Stomach (tissue), 4 donors: ENCODE results near the gene ARID1B.

Experiments used
- CTCF ChIP-seq, 7 experiments: fragments of 450-650 bp in 4 of 7; fragments of 200-600 bp in 3 of 7; sonication (generic) in 3 of 7; IDR thresholded peaks; one replicate each; pipeline ENCODE4 v1.5.1; 2016 to 2019; ENCODE audit warnings: antibody characterized with exemption in 7 of 7, control low read depth in 2 of 7, mild to moderate bottlenecking in 1 of 7
- POLR2A ChIP-seq, 4 donors: fragments of 450-650 bp; IDR thresholded peaks; one replicate each; pipeline ENCODE4 v1.6.1; 2016; ENCODE audit warnings: antibody characterized with exemption in 4 of 4, control low read depth in 2 of 4, mild to moderate bottlenecking in 1 of 4, moderate library complexity in 1 of 4
- POLR2AphosphoS5 ChIP-seq, 3 donors: sonication (generic); formaldehyde crosslinking; IDR thresholded peaks; one replicate each; pipeline ENCODE4 v1.6.1; 2016; ENCODE audit warnings: antibody characterized with exemption in 3 of 3

DNA sequence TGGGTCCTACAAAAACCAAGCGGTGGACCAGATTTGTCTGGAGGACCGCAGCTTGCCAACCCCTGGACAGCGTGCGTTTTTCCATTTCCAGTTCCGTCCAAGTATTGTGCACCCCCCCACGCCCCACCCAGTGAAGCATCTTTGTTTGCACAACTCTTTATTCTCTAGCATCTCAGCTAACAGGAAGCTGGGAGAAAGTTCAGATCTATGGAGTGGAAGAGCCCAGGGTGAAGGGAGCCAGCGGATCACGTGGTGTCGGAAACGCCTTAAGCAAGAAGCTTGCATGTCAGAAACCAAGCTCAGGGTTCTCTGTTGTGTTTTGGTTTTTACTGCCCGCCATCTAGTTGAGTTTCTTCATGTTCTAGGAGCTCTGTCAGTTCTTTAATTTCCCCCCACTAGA lies 29.9 kb downstream of the ARID1B start:
- TF ChIP-seq POLR2AphosphoS5 (IDR thresholded peaks at IDR 0.05) (no peak), CTCF (IDR thresholded peaks at IDR 0.05) (no peak), POLR2A (IDR thresholded peaks at IDR 0.05) (no peak)
